Cardiac septum (tissue), 1 donor: ENCODE measurements around the gene VKORC1L1. TPM values are rescaled to one million over a fixed set of nuclear protein-coding genes. Genes with fewer than 3 reads are reported as not detected.
A peak's percentile ranks its signal among the peaks of the same experiment; 100 is the strongest.
"Not testable (repeated sequence)": the region's sequence is repeated elsewhere in the genome, so short reads cannot be mapped to it uniquely, and the experiment has no call there.

Experiments used
- DNase-seq: peaks from one replicate; pipeline ENCODE4 v3.0.0-alpha.2; 2020; ENCODE audit warnings: low spot score
- intact Hi-C: fragments of 100-400 bp; cut with DNase I; formaldehyde crosslinking; loops from one replicate; pipeline ENCODE4 v1.14.0; 2022
- long read RNA-seq: library from polyadenylated mRNA; unstranded; transcript quantifications from one replicate; pipeline ENCODE4 v2.0.0, GENCODE V29; 2021
- total RNA-seq: library from RNA; stranded (reverse); fragmentation: NEBNext Ultra II Directional; extraction: Animal tissue kit (Norgen Biotek cat#: 25700); gene quantifications from one replicate; pipeline ENCODE4 v1.2.1, GENCODE V29; 2021
- donor health status: DM: no; HTN: no; CAD: no.

VKORC1L1 gene
- total RNA-seq: 18.7 TPM
- long read RNA-seq, full-length matches to known transcripts: 57 of 71 reads
- long read RNA-seq, partial matches to known transcripts: 0 of 71 reads
- long read RNA-seq, other reads (novel, unspliced or antisense): 14 of 71 reads

DNA sequence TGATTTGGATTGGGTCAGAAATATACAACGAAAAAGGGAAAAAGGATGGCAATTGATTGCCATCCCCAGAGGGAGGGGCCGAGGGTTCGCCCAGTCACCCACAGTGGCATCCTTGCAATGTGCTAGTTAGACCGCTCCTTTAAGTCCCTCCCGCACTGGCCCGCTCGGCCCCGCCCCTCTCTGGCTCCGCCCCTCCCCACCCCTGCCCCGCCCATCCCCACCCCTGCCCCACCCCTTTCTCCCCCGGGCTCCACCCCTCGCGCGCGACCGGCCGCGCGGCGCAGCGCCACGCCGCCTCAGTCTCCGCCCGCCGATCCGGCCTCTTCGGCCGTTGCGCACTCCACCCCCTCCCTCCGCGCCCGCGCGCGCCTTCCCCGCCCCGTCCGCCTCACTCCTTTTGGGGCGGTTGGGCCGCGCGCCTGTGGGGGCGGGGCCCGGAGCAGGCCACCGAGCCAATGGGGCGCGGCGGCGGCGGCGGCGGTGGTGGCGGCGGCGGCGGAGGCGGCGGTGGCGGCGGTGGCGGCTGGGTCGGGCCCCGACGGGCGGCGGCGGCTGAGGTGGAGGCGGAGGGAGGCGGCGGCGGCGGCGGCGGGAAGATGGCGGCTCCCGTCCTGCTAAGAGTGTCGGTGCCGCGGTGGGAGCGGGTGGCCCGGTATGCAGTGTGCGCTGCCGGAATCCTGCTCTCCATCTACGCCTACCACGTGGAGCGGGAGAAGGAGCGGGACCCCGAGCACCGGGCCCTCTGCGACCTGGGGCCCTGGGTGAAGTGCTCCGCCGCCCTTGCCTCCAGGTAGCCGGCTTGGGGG lies at the start of gene VKORC1L1:
Gene VKORC1L1 (plus strand): TSS at position 299 of the 806 bp plus-strand sequence. CDS start 298 bp downstream, at position 597.
- peak; percentile 98 for DNase-seq
- intact Hi-C loops: loop anchor here (5.0 to 10.0 kb wide), 2 partner anchors 112 to 121 kb away; partner anchors contain the start of gene GUSB

DNA sequence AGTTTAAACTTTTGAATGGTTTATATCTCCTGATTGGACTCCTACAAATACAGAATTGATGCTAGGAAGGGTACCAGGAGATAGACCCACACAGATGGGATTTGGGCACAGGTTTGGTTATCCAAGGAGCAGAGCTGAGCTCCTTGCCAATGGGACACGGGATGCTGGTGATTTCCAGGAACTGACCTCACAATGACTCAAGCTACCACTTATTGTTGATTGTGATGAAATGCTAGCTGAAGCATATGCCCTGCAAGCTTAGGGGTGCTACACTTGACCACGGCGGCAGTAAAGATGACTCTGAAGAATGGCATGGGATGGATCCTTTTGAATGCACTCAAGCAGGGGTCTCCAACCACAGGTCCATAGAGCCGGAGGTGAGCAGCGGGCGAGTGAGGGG lies 45.5 kb upstream of the VKORC1L1 start:
- intact Hi-C loops: no loop called here
- no peak for DNase-seq

DNA sequence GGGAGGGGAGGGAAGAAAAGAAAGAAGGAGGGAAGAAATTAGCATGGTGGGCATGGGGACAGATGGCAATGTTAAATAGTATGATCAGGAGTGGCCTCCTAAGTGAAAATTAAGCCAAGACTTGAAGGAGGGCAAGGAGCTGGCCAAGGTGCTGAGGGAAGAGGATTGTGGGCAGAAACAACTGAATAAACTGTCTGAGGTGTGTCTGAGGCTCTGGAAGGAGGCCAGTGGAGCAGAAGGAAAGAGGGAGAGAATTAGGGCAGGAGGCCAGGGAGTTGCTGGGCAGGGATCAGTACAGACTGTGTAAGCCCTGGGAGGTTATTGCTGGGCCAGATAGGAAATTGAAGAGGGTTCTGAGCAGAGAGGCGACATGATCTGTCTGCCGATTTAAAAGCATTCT lies 40.6 kb upstream of the VKORC1L1 start:
- intact Hi-C loops: no loop called here
- no peak for DNase-seq

DNA sequence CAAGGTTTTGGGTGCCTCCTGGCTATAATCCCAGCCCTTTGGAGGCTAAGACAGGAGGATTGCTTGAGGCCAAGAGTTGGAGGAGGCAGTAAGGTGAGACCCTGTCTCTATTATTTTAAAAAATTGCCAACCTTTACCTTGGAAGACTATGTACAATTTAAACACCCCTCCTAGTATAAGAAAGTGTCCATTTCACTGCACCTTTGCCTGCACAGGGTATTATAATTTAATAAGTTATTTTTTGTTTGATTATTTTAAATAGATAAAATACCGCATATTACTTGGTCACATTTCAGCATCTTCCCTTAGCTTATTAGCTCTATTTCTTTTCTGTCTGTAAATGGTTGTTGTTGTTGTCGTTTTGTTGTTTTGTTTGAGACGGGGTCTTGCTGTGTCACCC lies 36.2 kb upstream of the VKORC1L1 start:
- DNase-seq, intact Hi-C loops: not testable (repeated sequence)

DNA sequence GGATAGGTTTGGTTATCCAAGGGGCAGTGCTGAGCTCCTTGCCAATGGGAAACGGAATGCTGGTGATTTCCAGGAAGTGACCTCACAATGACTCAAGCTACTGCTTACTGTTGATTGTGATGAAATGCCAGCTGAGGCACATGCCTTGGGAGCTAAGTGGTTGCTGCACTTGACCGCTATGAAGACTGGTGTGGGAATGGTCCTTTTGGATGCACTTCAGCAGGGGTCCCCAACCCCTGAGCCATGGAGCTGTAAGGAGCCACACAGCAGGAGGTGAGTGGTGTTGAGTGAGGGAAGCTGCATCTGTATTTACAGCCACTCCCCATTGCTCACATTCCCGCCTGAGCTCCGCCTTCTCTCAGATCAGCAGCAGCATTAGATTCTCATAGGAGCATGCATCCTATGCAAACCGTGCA lies 35.3 kb upstream of the VKORC1L1 start:
- intact Hi-C loops, DNase-seq: not testable (repeated sequence)

DNA sequence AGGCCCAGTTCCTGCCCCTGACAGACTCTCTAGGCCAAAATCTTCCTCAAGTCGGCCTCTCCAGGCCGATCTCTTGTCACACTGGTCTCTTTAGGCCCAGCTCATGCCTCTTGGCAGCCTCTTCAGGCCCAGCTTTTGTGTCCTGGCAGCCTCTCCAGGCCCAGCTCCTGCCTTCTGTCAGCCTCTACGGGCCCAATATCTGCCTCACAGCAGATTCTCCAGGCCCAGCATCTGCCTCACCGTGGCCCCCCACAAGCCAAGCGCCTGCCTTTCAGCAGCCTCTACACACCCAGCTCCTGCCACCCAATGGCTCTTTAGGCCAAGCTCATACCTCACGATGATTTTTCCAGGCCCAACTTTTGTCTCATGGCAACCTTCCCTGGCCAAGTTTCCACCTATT lies 33.0 kb upstream of the VKORC1L1 start:
- intact Hi-C loops: no loop called here
- no peak for DNase-seq

DNA sequence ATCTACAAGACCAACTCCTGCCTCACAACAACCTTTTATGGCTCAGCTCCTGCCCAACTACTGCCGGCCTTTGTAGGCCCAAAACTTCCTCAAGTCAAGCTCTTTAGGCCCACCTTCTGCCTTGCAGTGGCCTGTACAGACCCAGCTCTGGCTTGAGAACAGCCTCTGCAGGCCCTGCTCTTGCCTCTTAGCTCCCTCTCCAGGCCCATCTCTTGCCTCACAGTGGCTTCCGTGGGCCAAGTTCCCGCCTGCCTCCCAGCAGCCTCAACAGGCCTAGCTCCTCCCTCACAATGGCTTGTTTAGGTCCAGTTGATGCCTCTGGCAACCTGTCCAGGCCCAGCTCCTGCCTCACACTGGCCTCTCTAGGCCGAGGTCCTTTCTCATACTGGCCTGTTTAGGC lies 32.4 kb upstream of the VKORC1L1 start:
- DNase-seq: no peak
- intact Hi-C loops: no loop called here

DNA sequence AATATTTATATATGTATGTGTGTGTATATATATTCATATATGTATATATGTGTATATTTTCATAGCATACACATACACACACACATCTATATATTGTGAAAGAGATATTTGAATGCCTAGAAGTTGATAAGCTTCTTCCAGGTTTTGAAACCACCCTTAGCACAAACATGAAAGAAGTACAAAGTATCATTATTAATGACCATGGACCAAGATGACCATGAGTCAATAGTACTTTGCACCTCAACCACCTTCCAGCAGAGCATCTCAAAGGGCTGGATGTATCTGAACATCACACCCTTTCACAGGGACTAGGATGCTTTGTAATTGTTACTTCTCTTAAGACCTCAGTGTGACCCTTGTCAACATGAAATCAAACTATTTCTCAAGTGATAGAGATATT lies 29.3 kb upstream of the VKORC1L1 start:
- DNase-seq, intact Hi-C loops: not testable (repeated sequence)

DNA sequence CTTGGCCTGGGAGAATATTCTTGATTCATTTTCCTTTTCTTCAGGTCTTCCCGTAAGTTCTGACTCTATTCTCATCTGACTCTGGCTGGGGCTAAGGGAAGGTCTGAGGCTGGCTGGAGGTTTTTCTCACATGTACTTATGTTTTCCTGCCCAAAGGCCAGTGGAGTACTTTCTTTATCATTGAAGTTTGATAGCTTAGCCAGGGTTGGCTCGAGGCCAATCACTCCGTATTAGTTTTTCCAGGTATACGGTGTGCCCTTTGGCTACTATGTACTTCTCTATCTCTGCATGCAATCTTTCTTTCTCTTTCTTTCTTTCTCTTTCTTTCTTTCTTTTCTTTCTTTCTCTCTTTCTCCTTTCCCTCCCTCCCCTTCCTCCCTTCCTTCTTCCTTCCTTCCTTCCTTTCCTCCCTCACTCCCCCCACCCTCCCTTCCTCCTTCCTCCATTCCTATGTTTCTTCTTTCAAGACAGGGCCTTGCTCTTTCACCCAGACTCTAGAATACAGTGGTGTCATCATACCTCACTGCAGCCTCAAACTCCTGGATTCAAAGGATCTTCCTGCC lies 26.8 kb upstream of the VKORC1L1 start:
- DNase-seq: no peak
- intact Hi-C loops: no loop called here

DNA sequence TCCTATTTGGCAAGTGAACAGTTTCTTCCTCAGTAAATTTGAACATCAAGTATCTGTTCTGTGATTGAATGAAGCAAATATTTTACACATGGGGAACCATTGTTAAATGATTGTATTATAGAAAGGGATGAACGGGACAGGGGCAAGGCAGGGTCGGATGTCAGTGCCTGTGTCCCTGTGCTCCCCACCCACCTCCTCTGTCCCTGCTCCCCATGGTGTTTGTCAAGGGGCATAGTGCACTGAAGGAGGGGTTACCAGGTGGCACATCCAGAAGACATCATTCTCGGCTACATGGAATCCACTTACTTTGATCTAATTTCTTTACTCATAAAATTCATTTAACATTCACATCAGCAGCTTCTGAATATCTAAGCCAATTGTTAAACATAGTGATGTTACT lies 19.4 kb upstream of the VKORC1L1 start:
- DNase-seq, intact Hi-C loops: not testable (repeated sequence)

DNA sequence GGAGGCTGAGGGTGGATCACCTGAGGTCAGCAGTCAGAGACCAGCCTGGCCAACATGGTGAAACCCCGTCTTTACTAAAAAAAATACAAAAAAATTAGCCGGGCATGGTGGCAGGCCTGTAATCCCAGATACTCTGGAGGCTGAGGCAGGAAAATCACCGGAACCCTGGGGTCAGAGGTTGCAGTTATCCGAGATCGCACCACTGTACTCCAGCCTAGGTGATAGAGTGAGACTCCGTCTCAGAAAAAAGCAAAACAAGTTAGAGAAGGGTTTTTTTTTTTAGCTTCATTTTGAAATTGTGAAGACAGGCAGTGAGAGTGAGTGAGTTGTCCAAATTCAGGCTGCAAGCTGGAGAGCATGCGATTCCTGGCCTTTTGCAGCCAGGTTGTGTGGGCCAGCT lies 19.0 kb upstream of the VKORC1L1 start:
- DNase-seq, intact Hi-C loops: not testable (repeated sequence)

DNA sequence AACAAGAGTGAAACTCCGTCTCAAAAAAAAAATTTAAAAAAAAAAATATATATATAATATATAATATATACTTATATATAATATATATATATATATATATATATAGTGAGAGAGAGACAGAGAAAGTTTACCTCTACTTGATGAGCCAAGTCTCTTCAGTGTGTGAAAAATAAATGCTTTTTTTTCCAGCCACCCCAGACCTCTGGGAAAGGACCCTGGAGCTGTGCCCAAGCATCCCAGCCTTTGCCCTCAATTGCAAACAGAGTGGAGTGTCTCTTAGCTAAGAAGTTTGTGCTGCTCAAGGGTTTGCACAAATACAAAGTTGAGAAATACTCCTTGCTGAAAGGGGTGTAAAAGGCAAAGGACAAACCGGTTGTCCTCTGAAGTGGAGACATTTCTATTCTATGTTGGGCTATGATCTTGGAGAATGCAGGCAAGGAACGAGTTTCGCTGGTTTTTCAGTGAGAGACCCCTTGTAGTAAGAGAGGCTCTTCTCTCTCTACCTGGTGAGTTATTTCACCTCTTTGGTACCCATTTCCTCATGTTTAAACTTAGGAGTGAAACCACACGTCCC lies 15.5 kb upstream of the VKORC1L1 start:
- DNase-seq, intact Hi-C loops: not testable (repeated sequence)

DNA sequence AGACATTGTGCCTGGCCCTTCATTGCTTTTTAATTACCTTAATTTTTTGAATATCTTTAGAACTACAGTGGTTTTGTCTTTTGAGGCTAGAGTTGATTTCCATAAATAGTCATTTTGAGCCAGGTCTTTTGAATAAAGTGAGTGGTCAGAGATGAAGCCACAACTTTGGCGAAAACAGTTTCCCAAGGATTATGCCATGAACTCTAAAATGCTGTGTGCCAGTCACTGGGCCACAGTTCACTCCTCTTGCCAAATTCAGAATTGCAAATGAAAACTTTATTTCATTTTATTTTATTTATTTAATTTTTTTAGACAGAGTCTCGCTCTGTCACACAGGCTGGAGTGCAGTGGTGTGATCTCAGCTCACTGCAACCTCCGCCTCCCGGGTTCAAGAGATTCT lies 14.2 kb upstream of the VKORC1L1 start:
- intact Hi-C loops: not testable (repeated sequence)

DNA sequence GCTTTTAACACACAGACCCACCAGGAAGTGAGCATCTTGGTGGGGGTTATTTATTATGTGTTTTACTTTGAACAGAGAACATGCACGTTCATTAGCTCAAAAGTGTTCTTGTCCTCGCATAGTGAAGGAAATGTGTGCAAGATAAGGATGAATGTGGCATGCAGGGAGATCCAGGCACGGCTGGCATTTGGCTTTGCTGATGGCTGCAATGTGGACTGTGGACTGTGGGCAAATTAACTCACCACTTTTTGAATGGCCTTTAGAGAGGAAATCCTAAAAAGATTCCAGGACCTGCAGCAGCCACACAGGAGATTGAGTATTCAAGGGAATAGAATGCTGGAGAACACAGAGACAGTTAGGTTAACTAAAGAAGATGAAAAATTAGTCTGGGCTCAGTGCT lies 6.6 kb upstream of the VKORC1L1 start:
- DNase-seq, intact Hi-C loops: not testable (repeated sequence)

More for the DNA sequence above, 14.2 kb upstream of the VKORC1L1 start:
- DNase-seq: not testable (repeated sequence)

DNA sequence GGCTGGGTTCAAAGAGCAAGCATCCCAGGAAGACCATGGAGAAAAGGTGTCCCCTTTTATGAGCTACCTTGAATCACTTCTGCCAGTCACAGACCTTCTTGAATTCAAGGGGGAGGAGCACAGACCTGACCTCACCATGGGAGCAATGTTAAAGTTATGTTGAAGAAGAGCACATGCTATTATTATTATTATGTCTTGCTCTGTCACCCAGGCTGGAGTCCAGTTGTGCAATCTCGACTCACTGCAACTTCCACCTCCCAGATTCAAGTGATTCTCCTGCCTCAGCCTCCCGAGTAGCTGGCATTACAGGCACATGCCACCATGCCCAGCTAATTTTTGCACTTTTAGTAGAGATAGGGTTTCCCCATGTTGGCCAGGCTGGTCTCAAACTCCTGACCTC lies 5.2 kb upstream of the VKORC1L1 start:
- intact Hi-C loops, DNase-seq: not testable (repeated sequence)

DNA sequence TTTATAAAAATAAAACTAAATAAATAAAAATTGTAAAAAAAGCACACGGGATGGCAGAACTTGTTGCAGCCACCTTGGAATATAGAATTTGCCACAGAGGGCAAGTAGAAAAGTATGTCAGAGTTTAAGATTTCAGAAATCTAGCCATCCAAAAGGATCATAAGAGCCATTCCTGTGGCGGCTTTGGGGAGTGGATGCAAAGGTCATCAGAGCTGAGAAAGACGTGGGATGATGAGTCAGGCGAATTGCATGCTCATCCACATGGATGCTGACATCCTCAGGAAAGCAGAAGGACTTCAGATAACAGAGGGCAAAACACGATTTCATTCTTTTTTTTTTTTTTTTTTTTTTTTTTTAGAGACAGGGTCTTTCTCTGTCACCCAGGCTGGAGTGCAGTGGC lies 3.6 kb upstream of the VKORC1L1 start:
- intact Hi-C loops, DNase-seq: not testable (repeated sequence)

DNA sequence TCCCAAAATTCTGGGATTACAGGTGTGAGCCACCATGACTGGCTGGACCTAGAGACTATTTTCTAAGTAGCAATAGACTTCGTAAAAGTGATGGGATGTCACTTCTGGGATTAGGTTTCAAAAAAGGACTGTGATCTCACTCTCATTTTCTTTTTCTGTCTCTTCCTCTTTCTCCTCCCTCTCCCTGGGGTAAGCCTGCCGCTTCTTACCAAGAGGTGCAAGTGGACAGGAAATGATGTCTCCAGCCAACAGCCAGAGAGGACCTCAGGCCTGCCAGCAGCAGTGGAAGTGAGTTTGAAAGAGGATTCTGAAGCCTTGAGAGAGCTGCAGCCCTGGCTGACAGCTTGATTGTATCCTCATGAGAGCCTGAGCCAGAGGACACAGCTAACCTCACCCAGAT lies 1.4 kb upstream of the VKORC1L1 start:
- intact Hi-C loops: loop anchor here (5.0 to 10.0 kb wide), 2 partner anchors 113 to 119 kb away; partner anchors contain the start of gene GUSB
- DNase-seq: not testable (repeated sequence)

DNA sequence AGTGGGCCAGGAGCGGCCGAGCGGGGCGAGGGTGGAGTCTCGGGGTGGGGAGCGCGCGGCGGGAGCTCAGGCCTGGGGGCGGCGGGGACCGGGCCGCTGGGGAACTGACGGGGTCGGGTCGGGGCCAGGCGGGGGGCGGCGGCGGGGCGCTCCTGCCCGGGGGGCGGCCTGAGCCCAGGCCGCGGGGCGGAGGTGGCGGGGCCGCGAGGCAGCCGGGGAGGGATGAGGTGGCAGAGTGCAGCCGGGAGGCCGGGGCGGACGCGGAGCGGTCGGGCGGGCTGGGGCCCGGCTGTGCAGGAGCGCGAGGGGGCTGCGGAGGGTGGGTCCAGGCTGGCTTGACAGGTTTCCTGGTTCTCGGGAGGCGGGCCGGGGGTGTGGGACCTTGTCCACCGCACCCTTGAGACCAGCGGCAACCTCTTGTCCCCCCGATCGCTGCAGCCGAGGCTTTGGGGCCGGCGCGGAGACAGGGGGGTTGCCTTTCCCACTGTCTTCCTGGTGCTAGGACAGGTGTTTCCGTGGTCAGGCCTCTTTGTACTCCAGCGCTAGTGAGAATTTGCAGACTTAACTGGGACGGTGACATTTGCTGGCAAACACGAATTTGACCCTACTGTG lies 814 bp downstream of the VKORC1L1 start:
- DNase-seq: not testable (repeated sequence)

DNA sequence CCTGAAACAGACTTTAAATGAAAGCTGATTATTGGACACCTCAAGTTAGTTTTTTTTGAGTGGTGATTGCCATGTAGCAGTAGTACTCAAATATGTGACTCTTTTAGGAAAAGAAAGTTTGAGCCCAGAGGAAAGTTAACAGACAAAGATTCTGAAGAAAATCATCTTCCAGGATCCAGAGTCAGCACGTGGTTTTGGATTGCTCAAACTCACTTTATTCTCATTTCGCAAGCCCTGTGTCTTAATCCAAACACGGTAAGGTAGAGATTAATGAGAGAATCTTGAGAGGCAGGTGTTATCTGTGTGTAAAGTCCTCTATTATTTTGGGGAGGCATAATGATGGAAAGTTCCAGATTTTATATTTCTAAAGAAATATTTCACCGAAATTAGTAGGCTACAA lies 2.8 kb downstream of the VKORC1L1 start:
- intact Hi-C loops: loop anchor here (10.0 kb wide), 1 partner anchor 109 kb away; the partner anchor contains the start of gene GUSB
- not testable (repeated sequence) for DNase-seq

More for the DNA sequence above, 814 bp downstream of the VKORC1L1 start:
- intact Hi-C loops: loop anchor here (5.0 to 10.0 kb wide), 2 partner anchors 111 to 121 kb away; partner anchors contain the start of gene GUSB
